HG02870 (cell line): ENCODE data around the gene CDK18.

Experiments
- ATAC-seq: cut with Tn5 transposase; IDR thresholded peaks from one replicate; pipeline ENCODE4 v1.9.1; 2021; ENCODE audit warnings: mild to moderate bottlenecking, moderate library complexity; ENCODE audit not compliant: unreplicated experiment

Gene CDK18

GRCh38 chr1:205502111-205502810 lies 2.2 kb upstream of the CDK18 start:
- no peak for ATAC-seq

- no peak for ATAC-seq
These were observed 1.5 kb upstream of the CDK18 start for GRCh38 chr1:205502992-205503391.

GRCh38 chr1:205505076-205505729 lies 734 bp downstream of the CDK18 start:
- no peak for ATAC-seq

GRCh38 chr1:205505791-205506190 lies 1.3 kb downstream of the CDK18 start:
- ATAC-seq, result no peak

- no peak for ATAC-seq
These were observed 2.1 kb downstream of the CDK18 start for GRCh38 chr1:205506409-205507200.

- no peak for ATAC-seq
These were observed 3.8 kb downstream of the CDK18 start for GRCh38 chr1:205508227-205508714.

GRCh38 chr1:205510308-205510950 lies 6.0 kb downstream of the CDK18 start:
- ATAC-seq, result no peak

GRCh38 chr1:205510951-205511330 lies 6.5 kb downstream of the CDK18 start:
- ATAC-seq, result no peak

- no peak for ATAC-seq
These were observed 7.9 kb downstream of the CDK18 start for GRCh38 chr1:205512059-205513045.

GRCh38 chr1:205513774-205514173 lies 9.3 kb downstream of the CDK18 start:
- ATAC-seq, result no peak

- no peak for ATAC-seq
These were observed 10.0 kb downstream of the CDK18 start for GRCh38 chr1:205514211-205515142.

- ATAC-seq, result no peak
These were observed 11.3 kb downstream of the CDK18 start for GRCh38 chr1:205515781-205516253.

GRCh38 chr1:205516362-205516761 lies 11.9 kb downstream of the CDK18 start:
- no peak for ATAC-seq

GRCh38 chr1:205517288-205517687 lies 12.8 kb downstream of the CDK18 start:
- ATAC-seq, result no peak

- no peak for ATAC-seq
These were observed 13.3 kb downstream of the CDK18 start for GRCh38 chr1:205517763-205518162.

GRCh38 chr1:205518661-205519540 lies 14.4 kb downstream of the CDK18 start:
- no peak for ATAC-seq

- ATAC-seq, result no peak
These were observed 15.2 kb downstream of the CDK18 start for GRCh38 chr1:205519541-205520131.
